Activated naive CD4-positive, alpha-beta T cell (primary cell): ENCODE data around the gene C18orf63.
"Not testable (repeated sequence)": the region's sequence is repeated elsewhere in the genome, so short reads cannot be mapped to it uniquely, and the experiment has no call there.

Experiments
- DNase-seq, 4 experiments: peaks; one replicate each; lab custom pipeline; 2025; lab: John Stamatoyannopoulos, UW

Gene C18orf63

GRCh38 chr18:74315464-74316256, at the start of gene C18orf63:
Gene C18orf63 (plus strand): TSS chr18:74315839. CDS start chr18:74317866, 2,027 bp downstream.
- DNase-seq, result no peak

- no peak for DNase-seq
Measured at GRCh38 chr18:74266161-74266560, 49.5 kb upstream of the C18orf63 start.

GRCh38 chr18:74268175-74268574, 47.5 kb upstream of the C18orf63 start:
- DNase-seq, result no peak

- no peak for DNase-seq
Measured at GRCh38 chr18:74268933-74269620, 46.6 kb upstream of the C18orf63 start.

- no peak for DNase-seq
Measured at GRCh38 chr18:74271635-74272034, 44.0 kb upstream of the C18orf63 start.

GRCh38 chr18:74273394-74273793, 42.2 kb upstream of the C18orf63 start:
- no peak for DNase-seq

- no peak for DNase-seq
Measured at GRCh38 chr18:74274700-74275099, 40.9 kb upstream of the C18orf63 start.

- DNase-seq, result no peak
Measured at GRCh38 chr18:74275736-74276135, 39.9 kb upstream of the C18orf63 start.

GRCh38 chr18:74276609-74277008, 39.0 kb upstream of the C18orf63 start:
- no peak for DNase-seq

- DNase-seq, result no peak
Measured at GRCh38 chr18:74277296-74277695, 38.3 kb upstream of the C18orf63 start.

- no peak for DNase-seq
Measured at GRCh38 chr18:74278058-74278457, 37.6 kb upstream of the C18orf63 start.

GRCh38 chr18:74278983-74279382, 36.7 kb upstream of the C18orf63 start:
- no peak for DNase-seq

GRCh38 chr18:74281011-74281979, 34.3 kb upstream of the C18orf63 start:
- DNase-seq, result no peak

- DNase-seq, result no peak
Measured at GRCh38 chr18:74281980-74282754, 33.5 kb upstream of the C18orf63 start.

GRCh38 chr18:74282755-74283554, 32.7 kb upstream of the C18orf63 start:
- no peak for DNase-seq

GRCh38 chr18:74283646-74284045, 32.0 kb upstream of the C18orf63 start:
- DNase-seq, result no peak

GRCh38 chr18:74284191-74284979, 31.3 kb upstream of the C18orf63 start:
- DNase-seq, result no peak

- DNase-seq, result no peak
Measured at GRCh38 chr18:74284980-74285355, 30.7 kb upstream of the C18orf63 start.

GRCh38 chr18:74285583-74285982, 30.1 kb upstream of the C18orf63 start:
- DNase-seq, result not testable (repeated sequence)
